GM20000 (cell line): ENCODE results near the gene ADRA2A.

Experiments
- DNase-seq: peaks from one replicate; pipeline ENCODE4 v3.0.0; 2012; ENCODE audit warnings: low spot score
- TF ChIP-seq, protein P1 (sequence below): IDR thresholded peaks from 2 replicates; pipeline ENCODE4 v1.5.1; 2012; ENCODE audit warnings: mild to moderate bottlenecking, control low read depth; ENCODE audit errors: extremely low read depth, missing control alignments

The ADRA2A gene

DNA sequence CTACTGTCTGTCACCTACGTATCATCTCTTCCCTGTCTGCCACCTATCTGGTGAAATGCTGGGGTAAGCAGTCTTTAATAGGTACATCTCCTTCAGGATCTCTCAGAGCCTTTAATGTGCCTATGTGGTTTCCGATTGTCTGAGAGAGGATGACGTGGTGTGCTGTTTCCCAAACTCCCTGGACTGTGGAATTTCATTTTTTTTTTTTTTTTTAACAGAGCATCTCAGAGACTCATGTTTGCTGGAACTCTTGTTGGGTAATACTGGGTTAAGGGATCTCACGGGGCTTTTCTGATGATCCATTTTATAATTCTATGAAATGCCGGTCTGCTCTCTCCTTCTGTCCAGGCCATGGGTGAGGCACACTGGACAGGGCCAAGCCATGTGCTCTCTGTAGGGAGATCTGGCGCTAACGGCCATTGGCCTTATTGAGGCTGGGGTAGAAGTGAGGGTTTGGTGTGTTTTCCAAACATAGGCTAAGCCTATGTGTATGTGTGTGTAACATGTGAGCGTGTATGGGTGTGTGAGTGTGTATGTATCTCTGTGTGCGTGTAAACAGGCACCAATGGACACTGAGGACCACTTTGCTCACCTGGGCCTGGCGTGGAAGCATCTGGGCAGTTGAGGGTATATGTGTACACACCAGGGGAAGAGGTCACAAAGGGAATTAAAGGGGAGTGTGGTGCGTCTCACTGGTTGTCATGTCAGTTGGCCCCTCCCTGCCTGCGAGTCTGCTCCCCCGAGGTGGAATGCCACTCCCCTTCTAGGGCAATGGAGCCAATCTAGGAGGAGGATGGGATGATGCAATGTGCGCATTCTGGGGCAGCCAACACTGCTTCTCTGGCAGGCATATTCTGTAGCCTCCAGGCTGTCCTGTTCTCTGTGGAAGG, 7.8 kb downstream of the ADRA2A start:
- no peak for DNase-seq
- TF ChIP-seq, protein P1, sequence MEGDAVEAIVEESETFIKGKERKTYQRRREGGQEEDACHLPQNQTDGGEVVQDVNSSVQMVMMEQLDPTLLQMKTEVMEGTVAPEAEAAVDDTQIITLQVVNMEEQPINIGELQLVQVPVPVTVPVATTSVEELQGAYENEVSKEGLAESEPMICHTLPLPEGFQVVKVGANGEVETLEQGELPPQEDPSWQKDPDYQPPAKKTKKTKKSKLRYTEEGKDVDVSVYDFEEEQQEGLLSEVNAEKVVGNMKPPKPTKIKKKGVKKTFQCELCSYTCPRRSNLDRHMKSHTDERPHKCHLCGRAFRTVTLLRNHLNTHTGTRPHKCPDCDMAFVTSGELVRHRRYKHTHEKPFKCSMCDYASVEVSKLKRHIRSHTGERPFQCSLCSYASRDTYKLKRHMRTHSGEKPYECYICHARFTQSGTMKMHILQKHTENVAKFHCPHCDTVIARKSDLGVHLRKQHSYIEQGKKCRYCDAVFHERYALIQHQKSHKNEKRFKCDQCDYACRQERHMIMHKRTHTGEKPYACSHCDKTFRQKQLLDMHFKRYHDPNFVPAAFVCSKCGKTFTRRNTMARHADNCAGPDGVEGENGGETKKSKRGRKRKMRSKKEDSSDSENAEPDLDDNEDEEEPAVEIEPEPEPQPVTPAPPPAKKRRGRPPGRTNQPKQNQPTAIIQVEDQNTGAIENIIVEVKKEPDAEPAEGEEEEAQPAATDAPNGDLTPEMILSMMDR: no peak

DNA sequence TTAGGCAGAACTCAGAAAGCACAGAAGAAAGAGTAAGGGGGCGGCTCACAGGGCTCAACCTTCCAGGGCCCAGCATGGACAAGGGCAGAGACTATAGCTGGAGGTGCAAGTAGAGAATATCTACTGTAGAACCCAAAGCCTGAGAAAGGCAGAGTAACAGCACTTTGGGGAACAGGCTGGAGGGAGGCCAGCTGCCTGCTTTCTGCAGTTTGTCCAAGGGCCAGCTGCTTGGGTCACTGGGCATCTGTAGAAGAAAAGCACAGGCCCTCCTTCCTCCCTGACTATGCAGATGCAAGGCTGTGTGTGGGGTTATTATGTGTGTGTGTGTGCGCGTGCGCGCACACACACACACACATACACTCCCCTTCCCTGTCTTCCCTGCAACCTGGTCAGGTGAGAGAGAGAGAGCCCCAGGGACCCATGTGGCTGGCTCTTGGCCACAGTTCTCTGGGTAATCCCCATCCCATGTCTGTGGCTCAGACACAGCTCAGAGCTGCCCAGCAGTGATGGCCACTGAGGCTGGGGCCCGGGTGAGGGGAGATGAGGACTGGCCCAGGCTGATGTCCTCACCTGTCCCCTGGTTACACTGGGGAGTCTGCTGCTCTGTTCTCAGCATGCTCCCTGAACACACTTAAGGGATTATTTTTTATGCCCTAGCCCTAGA, 9.0 kb downstream of the ADRA2A start:
- TF ChIP-seq, protein P1: no peak
- no peak for DNase-seq

DNA sequence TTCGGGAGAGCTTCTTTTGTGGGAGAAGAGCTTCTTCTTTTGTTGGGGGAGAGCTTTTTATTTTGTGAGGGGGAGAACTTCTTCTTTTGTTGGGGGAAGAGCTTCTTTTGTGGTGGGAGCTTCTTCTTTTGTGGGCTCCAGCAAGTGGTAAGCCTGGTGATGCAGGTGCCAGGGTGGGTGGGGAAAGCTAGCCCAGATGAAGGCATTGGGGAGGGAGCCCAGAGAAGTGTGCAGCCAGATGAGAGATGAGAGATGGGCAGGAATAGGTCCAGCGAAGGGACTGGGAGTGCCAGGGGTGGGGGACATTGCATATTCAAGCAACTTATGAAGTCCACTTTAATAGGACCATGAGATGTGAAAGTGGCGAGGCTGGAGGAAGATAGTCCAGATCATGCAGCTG, 9.7 kb downstream of the ADRA2A start:
- no peak for DNase-seq

DNA sequence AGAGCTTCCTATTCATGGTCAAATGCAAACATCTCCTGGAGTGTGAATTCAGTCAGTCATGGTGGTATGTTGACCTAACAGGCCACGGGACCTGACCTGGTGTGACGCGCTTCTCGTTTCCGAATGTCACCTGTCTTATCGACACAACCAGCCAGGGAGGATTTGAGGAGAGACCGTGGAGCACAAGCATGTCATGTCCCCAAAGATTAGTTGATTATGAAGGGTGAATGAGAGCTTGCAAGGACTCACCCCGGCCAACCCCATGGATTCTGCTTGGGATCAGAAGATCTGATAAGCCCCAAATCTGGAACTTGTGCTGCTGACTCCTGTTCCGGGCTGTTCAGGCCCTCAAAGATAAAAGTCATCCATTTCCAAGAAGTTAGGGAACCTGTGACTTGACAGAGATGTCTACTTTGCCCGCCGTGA, 10.5 kb downstream of the ADRA2A start:
- DNase-seq: no peak

More for the DNA sequence above, 9.7 kb downstream of the ADRA2A start:
- TF ChIP-seq, protein P1: no peak

DNA sequence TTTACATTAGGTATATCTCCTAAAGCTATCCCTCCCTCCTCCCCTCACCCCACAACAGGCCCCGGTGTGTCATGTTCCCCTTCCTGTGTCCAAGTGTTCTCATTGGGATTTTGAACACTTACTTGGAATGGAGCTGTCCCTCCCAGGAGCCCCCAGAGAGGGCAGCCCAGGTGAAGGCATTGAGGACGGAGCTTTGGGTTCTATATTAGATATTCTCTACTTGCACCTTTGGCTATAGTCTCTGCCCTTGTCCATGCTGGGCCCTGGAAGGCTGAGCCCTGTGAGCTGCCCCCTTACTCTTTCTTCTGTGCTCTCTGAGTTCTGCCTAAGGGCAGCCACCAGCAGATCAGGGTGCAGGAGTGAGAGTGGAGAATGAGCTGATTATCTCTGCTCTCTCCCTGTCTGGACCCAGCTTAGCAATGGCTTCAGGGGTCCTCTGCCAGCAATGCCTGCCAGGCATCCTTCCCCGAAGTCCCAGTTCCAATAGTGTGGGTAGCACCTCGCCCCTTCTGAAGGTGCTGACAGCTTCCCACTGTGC, 11.2 kb downstream of the ADRA2A start:
- no peak for DNase-seq
- TF ChIP-seq, protein P1: no peak

More for the DNA sequence above, 10.5 kb downstream of the ADRA2A start:
- TF ChIP-seq, protein P1: no peak

DNA sequence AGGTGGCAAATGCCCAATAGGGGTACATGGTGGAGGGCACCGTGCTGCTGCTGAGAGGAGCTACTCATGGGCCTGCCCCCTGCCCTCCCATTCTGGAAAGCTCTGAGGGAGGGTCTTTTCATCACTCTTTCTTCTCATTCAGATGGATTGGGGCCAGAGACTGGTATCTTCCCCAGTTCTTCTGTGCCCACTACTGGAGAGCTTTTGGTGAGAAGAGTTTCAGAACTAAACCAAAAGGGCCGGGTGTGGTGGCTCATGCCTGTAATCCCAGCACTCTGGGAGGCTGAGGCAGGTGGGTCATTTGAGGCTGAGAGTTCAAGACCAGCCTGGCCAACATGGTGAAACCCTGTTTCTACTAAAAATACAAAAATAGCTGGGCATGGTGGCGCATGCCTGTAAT, 12.5 kb downstream of the ADRA2A start:
- TF ChIP-seq, protein P1: no peak
- no peak for DNase-seq

DNA sequence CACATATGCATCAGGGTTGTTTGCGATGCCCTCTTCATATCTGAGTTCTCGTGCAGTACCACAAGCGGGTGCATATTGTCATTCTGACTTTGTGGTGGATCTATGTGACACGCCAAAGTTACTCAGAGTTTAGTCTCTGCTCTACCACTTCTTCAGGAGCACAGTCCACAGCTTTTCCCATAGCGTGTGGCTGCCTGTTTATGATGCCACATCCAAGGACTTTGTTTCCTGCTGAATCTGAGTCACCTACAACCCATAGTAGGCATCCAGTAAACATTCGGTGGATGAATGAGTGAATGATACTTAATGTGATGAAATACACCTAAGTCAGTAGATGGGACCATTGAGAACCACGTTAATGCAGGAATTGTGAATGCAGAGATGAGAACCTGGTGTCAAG, 15.0 kb downstream of the ADRA2A start:
- no peak for DNase-seq
- TF ChIP-seq, protein P1: no peak
